ENCODE data around the gene WDR76.
"Not testable (repeated sequence)": the region's sequence is repeated elsewhere in the genome, so short reads cannot be mapped to it uniquely, and the experiment has no call there.

GRCh38 chr15:43866636-43867035 lies 39.8 kb downstream of the WDR76 start:
- not testable (repeated sequence) for TF ChIP-seq CTCF (IDR thresholded peaks at IDR 0.05; ENCODE audit: insufficient read depth, low read depth, low read length); EZH2 (IDR thresholded peaks at IDR 0.05; ENCODE audit: insufficient read depth, low read length)
